K562 (cell line): ENCODE results near the gene FYTTD1. TPM values are rescaled to one million over a fixed set of nuclear protein-coding genes. Genes with fewer than 3 reads are reported as not detected.

Source experiments
- ATAC-seq: fragments of 200-7000 bp; cut with Tn5 transposase; 3 replicates; pipeline ENCODE4 v1.9.1; 2020; ENCODE audit warnings: moderate library complexity
- BruUV-seq: library from RNA; stranded (reverse); fragments of 400-500 nt; replicated peaks from 2 replicates; lab custom pipeline; 2021; lab: Mats Ljungman, UMichigan
- CTCF ChIA-PET: fragments of 300-600 bp; formaldehyde crosslinking; extraction: SDS; loops from one replicate; lab custom pipeline; 2021; ENCODE audit warnings: low intra/inter-chr PET ratio; lab: Yijun Ruan, JAX
- POLR2A ChIA-PET: fragments of 300-600, 350-650 bp; sonication (Branson Sonifier 250); formaldehyde crosslinking; extraction: SDS; loops from one replicate; lab custom pipeline; 2021; ENCODE audit warnings: antibody characterized with exemption, inconsistent platforms; lab: Yijun Ruan, JAX
- DNase-seq, 4 experiments: peaks; one replicate each; pipeline versions ENCODE4 v3.0.0 to v3.0.0-alpha.2; 2011 to 2018; ENCODE audit warnings: low spot score in 3 of 4, mixed read lengths in 3 of 4; ENCODE audit errors: extremely low read depth in 1 of 4
- FAIRE-seq: peaks from 2 replicates; lab custom pipeline; 2011; peaks lifted over from hg19 to GRCh38; lab: Jason Lieb, UNC
- H2AFZ ChIP-seq: 2 replicates; pipeline ENCODE4 v1.6.0; 2011; ENCODE audit warnings: low read depth, low read length, control low read depth, inconsistent platforms
- H3K27ac ChIP-seq: fragments of 200-600 bp; 3 replicates; pipeline ENCODE4 v1.8.0; 2011; ENCODE audit warnings: low read depth, mild to moderate bottlenecking, control low read depth, inconsistent platforms, low read length, moderate library complexity, mixed read lengths; ENCODE audit errors: extremely low read depth
- H3K27me3 ChIP-seq, 2 experiments: fragments of 300-600 bp in 1 of 2; 2 replicates in 1 of 2; 3 replicates in 1 of 2; pipeline versions ENCODE4 v1.6.0 to v1.8.0; 2011; ENCODE audit warnings: inconsistent platforms in 2 of 2, low read length in 2 of 2, mild to moderate bottlenecking in 1 of 2, mixed read lengths in 1 of 2, moderate library complexity in 1 of 2; ENCODE audit not compliant: control insufficient read depth in 2 of 2, insufficient read depth in 2 of 2
- H3K36me3 ChIP-seq: fragments of 300-600 bp; 3 replicates; pipeline ENCODE4 v1.8.0; 2011; ENCODE audit warnings: mild to moderate bottlenecking, low read length, inconsistent platforms; ENCODE audit not compliant: control insufficient read depth, insufficient read depth
- H3K4me1 ChIP-seq, 2 experiments: fragments of 200-600 bp in 1 of 2; replicated peaks in 1 of 2; 2 replicates in 1 of 2; 3 replicates in 1 of 2; pipeline versions ENCODE4 v1.5.1 to v1.8.0; 2011; ENCODE audit warnings: inconsistent platforms in 2 of 2, low read length in 2 of 2, mild to moderate bottlenecking in 1 of 2, mixed read lengths in 1 of 2, moderate library complexity in 1 of 2; ENCODE audit not compliant: control insufficient read depth in 2 of 2, insufficient read depth in 2 of 2
- H3K4me2 ChIP-seq: 2 replicates; pipeline ENCODE4 v1.6.1; 2011; ENCODE audit warnings: low read length, control low read depth, inconsistent platforms, mixed read lengths; ENCODE audit not compliant: insufficient read depth
- H3K4me3 ChIP-seq: fragments of 200-600 bp; sonication (generic), shearing (Covaris generic); 2 replicates; pipeline ENCODE4 v1.5.1; 2016; ENCODE audit warnings: control low read depth, inconsistent platforms
- H3K79me2 ChIP-seq: fragments of 200-600 bp; 3 replicates; pipeline ENCODE4 v1.8.0; 2011; ENCODE audit warnings: low read length, inconsistent platforms; ENCODE audit not compliant: control insufficient read depth, insufficient read depth
- H3K9ac ChIP-seq, 2 experiments: 2 replicates each; pipeline versions ENCODE4 v1.6.0 to v1.6.1; 2011; ENCODE audit warnings: low read depth in 2 of 2, low read length in 2 of 2, control low read depth in 1 of 2, inconsistent platforms in 1 of 2, mild to moderate bottlenecking in 1 of 2, mixed read lengths in 1 of 2; ENCODE audit not compliant: insufficient read depth in 1 of 2
- H3K9me1 ChIP-seq: one replicate; pipeline ENCODE4 v1.6.0; 2011; ENCODE audit warnings: inconsistent platforms, mild to moderate bottlenecking, low read length, moderate library complexity; ENCODE audit not compliant: control insufficient read depth, insufficient read depth
- H3K9me3 ChIP-seq: replicated peaks from 2 replicates; pipeline ENCODE4 v1.5.1; 2011; ENCODE audit warnings: low read depth, low read length, inconsistent platforms; ENCODE audit not compliant: control insufficient read depth, insufficient read depth
- H4K20me1 ChIP-seq: replicated peaks from 2 replicates; pipeline ENCODE4 v1.6.1; 2011; ENCODE audit warnings: low read length, inconsistent platforms, mixed read lengths; ENCODE audit not compliant: control insufficient read depth, insufficient read depth
- CTCF ChIP-seq, 3 experiments: IDR thresholded peaks in 2 of 3; conservative IDR thresholded peaks in 1 of 3; 2 replicates each; pipeline ENCODE4 v1.5.1; 2011 to 2012; ENCODE audit warnings: low read length in 3 of 3, mild to moderate bottlenecking in 3 of 3, control low read depth in 2 of 3, improper control_type of control experiment in 1 of 3, inconsistent platforms in 1 of 3, low read depth in 1 of 3, mixed read lengths in 1 of 3, moderate library complexity in 1 of 3; ENCODE audit not compliant: insufficient read depth in 2 of 3
- HEY1 ChIP-seq: fragments of 250-450 bp; sonication (Bioruptor Pico); IDR thresholded peaks from 2 replicates; pipeline ENCODE4 v1.5.0; 2020; ENCODE audit warnings: mild to moderate bottlenecking, moderate library complexity, borderline replicate concordance
- RAD21 ChIP-seq, 2 experiments: fragments of 250-450 bp in 1 of 2; fragments of 450-650 bp in 1 of 2; sonication (Bioruptor Pico) in 1 of 2; formaldehyde crosslinking in 1 of 2; IDR thresholded peaks in 1 of 2; conservative IDR thresholded peaks in 1 of 2; 2 replicates each; pipeline versions ENCODE4 v1.4.0 to v1.8.0; 2020 to 2022; ENCODE audit warnings: mild to moderate bottlenecking in 2 of 2, moderate library complexity in 1 of 2
- STAT5B ChIP-seq: fragments of 250-450 bp; sonication (Bioruptor Pico); IDR thresholded peaks from 2 replicates; pipeline ENCODE4 v1.8.0; 2021; ENCODE audit warnings: mild to moderate bottlenecking, inconsistent platforms
- ZNF316 ChIP-seq: fragments of 450-650 bp; IDR thresholded peaks from 2 replicates; pipeline ENCODE4 v1.6.1; 2016
- WGBS: fragments of 100-300 bp; shearing (Covaris generic); methylation state at CpG from one replicate; pipeline ENCODE4 v1.1.6; 2016; ENCODE audit warnings: low coverage, mixed read lengths; ENCODE audit not compliant: insufficient coverage; ENCODE audit errors: missing lambda C conversion rate; 5-methylcytosine and 5-hydroxymethylcytosine counted together
- in situ Hi-C: fragments of 300-500 bp; cut with MboI; formaldehyde crosslinking; loops from 4 replicates; pipeline ENCODE4 v1.15.0; 2018; ENCODE audit warnings: inconsistent platforms, mixed read lengths
- intact Hi-C: fragments of 100-400 bp; cut with micrococcal nuclease; formaldehyde crosslinking; loops from 2 replicates; pipeline ENCODE4 v1.14.2; 2022
- polyA plus RNA-seq, 8 experiments: library from polyadenylated mRNA; depleted of rRNA in 4 of 8; stranded (reverse) in 5 of 8; unstranded in 3 of 8; fragments of >200 nt; fragmentation: Nextera tagmentation in 2 of 8; fragmentation: Illumina TruSeq in 1 of 8; extraction: Ambion mirVana in 2 of 8; extraction: Trizol in 1 of 8; gene quantifications; 2 replicates each; pipeline versions ENCODE4 v1.2.1 to v1.2.3, GENCODE V29; 2011 to 2014; ENCODE audit warnings: inconsistent platforms in 1 of 8, missing spikeins in 1 of 8
- total RNA-seq, 7 experiments: library from RNA; depleted of rRNA in 6 of 7; stranded (reverse); fragments of >200 nt in 6 of 7; fragmentation: Illumina TruSeq in 2 of 7; extraction: Trizol in 2 of 7; gene quantifications; 2 replicates each; pipeline versions ENCODE4 v1.2.1 to v1.2.3, GENCODE V29; 2011 to 2021; ENCODE audit warnings: low replicate concordance in 1 of 7

The FYTTD1 gene
- total and polyA plus RNA-seq, 9 of the 15 experiments (the other 6 are each of a cell fraction or from before 2014, with no cell fraction given), result 35.7 to 106 (median 76.3) TPM

- TF ChIP-seq ZNF316, result 0 out of 2 replicates have a peak, but pooled peaks have one; percentile 19
Measured at GRCh38 chr3:197801891-197802778, 52.5 kb downstream of the FYTTD1 start (continued).

GRCh38 chr3:197802779-197803459, 53.2 kb downstream of the FYTTD1 start:
- Histone ChIP-seq H3K4me3 (no peak overlapping the region), H3K9me3 (no peaks in the 10 kb centered on the region), H3K36me3 (no peaks in the 10 kb centered on the region), H3K9ac (no peak overlapping the region), H4K20me1 (peaks cover 18% of the 10 kb centered on the region; the same call in 1 of the 2 replicates), H3K4me1 (peaks cover 2 to 19% of the 10 kb centered on the region in 2 experiments; a peak in 4 of 5 replicates), H3K9me1 (no peaks in the 10 kb centered on the region), H3K4me2 (no peak overlapping the region), H3K27me3 (no peaks in the 10 kb centered on the region), H2AFZ (no peak overlapping the region), H3K79me2 (peaks cover 69% of the 10 kb centered on the region), H3K27ac (no peak overlapping the region)
- peak in 1 of 2 experiments; percentile 14; a peak in 1 of 4 replicates for TF ChIP-seq RAD21 (CRISPR knock-in tag; conservative IDR thresholded peaks at IDR 0.05 in 1 of 2, IDR thresholded peaks at IDR 0.05 in 1 of 2)
- no peak for TF ChIP-seq STAT5B
- TF ChIP-seq HEY1, result no peak
- TF ChIP-seq CTCF (IDR thresholded peaks at IDR 0.05 in 2 of 3, conservative IDR thresholded peaks at IDR 0.05 in 1 of 3; ENCODE audit: insufficient read depth in 2 of 3, low read depth in 1 of 3, low read length in 3 of 3), result peak in 2 of 3 experiments; percentile 30 to 42; a peak in 3 of 6 replicates
- 91% methylated on average over 3 of the region's 3 CpGs for WGBS
- ChIA-PET POLR2A (interaction anchor here (1.0 to 1.2 kb wide), 3 partner anchors 9 to 52 kb away, joined by 3 read pairs; partner anchors contain the start of gene LRCH3), CTCF (interaction anchor here (0.6 kb wide), 1 partner anchor 110 kb away, joined by 4 read pairs; no protein-coding TSS in a partner anchor)
- DNase-seq (peak in 3 of 4 experiments; percentile 20 to 27 (median 22)), ATAC-seq (peak; percentile 61), FAIRE-seq (peak; percentile 11)
- in situ Hi-C loops, result no loop called here
- intact Hi-C loops, result loop anchor here (1.0 to 10.0 kb wide), 4 partner anchors 64 to 256 kb away; no protein-coding TSS in a partner anchor
- no TSS peak for BruUV-seq
